Mammary epithelial cell (primary cell): ENCODE results near the gene ZBTB8A.

Source experiments
- EZH2 ChIP-seq: IDR thresholded peaks from 2 replicates; pipeline ENCODE4 v1.6.1; 2012; ENCODE audit warnings: low read length, inconsistent platforms, borderline replicate concordance
- TF ChIP-seq, protein P1 (sequence below), 2 donors: IDR thresholded peaks in 1 of 2; conservative IDR thresholded peaks in 1 of 2; 2 replicates each; pipeline ENCODE4 v1.5.1; 2011 to 2012; ENCODE audit warnings: inconsistent platforms in 2 of 2, low read length in 2 of 2, mild to moderate bottlenecking in 2 of 2, control low read depth in 1 of 2, low read depth in 1 of 2; ENCODE audit not compliant: insufficient read depth in 1 of 2; ENCODE audit errors: extremely low read depth in 1 of 2

- TF ChIP-seq, protein P1, sequence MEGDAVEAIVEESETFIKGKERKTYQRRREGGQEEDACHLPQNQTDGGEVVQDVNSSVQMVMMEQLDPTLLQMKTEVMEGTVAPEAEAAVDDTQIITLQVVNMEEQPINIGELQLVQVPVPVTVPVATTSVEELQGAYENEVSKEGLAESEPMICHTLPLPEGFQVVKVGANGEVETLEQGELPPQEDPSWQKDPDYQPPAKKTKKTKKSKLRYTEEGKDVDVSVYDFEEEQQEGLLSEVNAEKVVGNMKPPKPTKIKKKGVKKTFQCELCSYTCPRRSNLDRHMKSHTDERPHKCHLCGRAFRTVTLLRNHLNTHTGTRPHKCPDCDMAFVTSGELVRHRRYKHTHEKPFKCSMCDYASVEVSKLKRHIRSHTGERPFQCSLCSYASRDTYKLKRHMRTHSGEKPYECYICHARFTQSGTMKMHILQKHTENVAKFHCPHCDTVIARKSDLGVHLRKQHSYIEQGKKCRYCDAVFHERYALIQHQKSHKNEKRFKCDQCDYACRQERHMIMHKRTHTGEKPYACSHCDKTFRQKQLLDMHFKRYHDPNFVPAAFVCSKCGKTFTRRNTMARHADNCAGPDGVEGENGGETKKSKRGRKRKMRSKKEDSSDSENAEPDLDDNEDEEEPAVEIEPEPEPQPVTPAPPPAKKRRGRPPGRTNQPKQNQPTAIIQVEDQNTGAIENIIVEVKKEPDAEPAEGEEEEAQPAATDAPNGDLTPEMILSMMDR (conservative IDR thresholded peaks at IDR 0.05 in 1 of 2, IDR thresholded peaks at IDR 0.05 in 1 of 2; ENCODE audit: extremely low read depth in 1 of 2, insufficient read depth in 1 of 2, low read depth in 1 of 2, low read length in 2 of 2), result no peak
- no peak for TF ChIP-seq EZH2
Measured at GRCh38 chr1:32536117-32536516, 3.1 kb upstream of the ZBTB8A start.
